HCT116 (cell line): Measurements from ENCODE around the gene FAM20B.
"Not testable (repeated sequence)": the region's sequence is repeated elsewhere in the genome, so short reads cannot be mapped to it uniquely, and the experiment has no call there.

Source experiments
- CEBPB ChIP-seq: IDR thresholded peaks from 2 replicates; pipeline ENCODE4 v1.6.1; 2012; ENCODE audit warnings: low read depth
- EGR1 ChIP-seq: IDR thresholded peaks from 2 replicates; pipeline ENCODE4 v1.6.1; 2012; ENCODE audit warnings: low read depth
- EZH2 ChIP-seq: fragments of 200-600 bp; sonication (generic); IDR thresholded peaks from 2 replicates; pipeline ENCODE4 v1.6.1; 2017; ENCODE audit warnings: antibody characterized with exemption, mixed run types
- POLR2A ChIP-seq: IDR thresholded peaks from 2 replicates; pipeline ENCODE4 v1.7.0; 2011; ENCODE audit warnings: borderline replicate concordance; ENCODE audit not compliant: insufficient read depth, insufficient read length; ENCODE audit errors: extremely low read depth
- POLR2AphosphoS5 ChIP-seq: IDR thresholded peaks from 2 replicates; pipeline ENCODE4 v1.6.1; 2011; ENCODE audit warnings: mild to moderate bottlenecking, low read depth, low read length, moderate library complexity
- SIN3A ChIP-seq: IDR thresholded peaks from 2 replicates; pipeline ENCODE4 v1.6.1; 2012; ENCODE audit warnings: low read depth
- SP1 ChIP-seq: IDR thresholded peaks from 2 replicates; pipeline ENCODE4 v1.6.1; 2012; ENCODE audit warnings: low read depth
- SRF ChIP-seq: IDR thresholded peaks from 2 replicates; pipeline ENCODE4 v1.6.1; 2012; ENCODE audit warnings: low read depth
- TF ChIP-seq, protein P1 (sequence below), 3 experiments: fragments of 200-600 bp in 1 of 3; sonication (generic) in 1 of 3; IDR thresholded peaks in 2 of 3; conservative IDR thresholded peaks in 1 of 3; 2 replicates each; pipeline ENCODE4 v1.5.1; 2012 to 2017; ENCODE audit warnings: low read depth in 2 of 3, low read length in 2 of 3, antibody characterized with exemption in 1 of 3, borderline replicate concordance in 1 of 3, control low read depth in 1 of 3, mild to moderate bottlenecking in 1 of 3, mixed read lengths in 1 of 3, mixed run types in 1 of 3, moderate library complexity in 1 of 3; ENCODE audit not compliant: insufficient read depth in 1 of 3
- TF ChIP-seq, protein P2 (sequence below): IDR thresholded peaks from 2 replicates; pipeline ENCODE4 v1.6.1; 2012; ENCODE audit warnings: low read depth
- TF ChIP-seq, protein P3 (sequence below): IDR thresholded peaks from 2 replicates; pipeline ENCODE4 v1.6.1; 2012
- TF ChIP-seq, protein P4 (sequence below): IDR thresholded peaks from 2 replicates; pipeline ENCODE4 v1.6.1; 2011; ENCODE audit warnings: mild to moderate bottlenecking, low read length, moderate library complexity; ENCODE audit not compliant: insufficient replicate concordance; ENCODE audit errors: extremely low read depth

DNA sequence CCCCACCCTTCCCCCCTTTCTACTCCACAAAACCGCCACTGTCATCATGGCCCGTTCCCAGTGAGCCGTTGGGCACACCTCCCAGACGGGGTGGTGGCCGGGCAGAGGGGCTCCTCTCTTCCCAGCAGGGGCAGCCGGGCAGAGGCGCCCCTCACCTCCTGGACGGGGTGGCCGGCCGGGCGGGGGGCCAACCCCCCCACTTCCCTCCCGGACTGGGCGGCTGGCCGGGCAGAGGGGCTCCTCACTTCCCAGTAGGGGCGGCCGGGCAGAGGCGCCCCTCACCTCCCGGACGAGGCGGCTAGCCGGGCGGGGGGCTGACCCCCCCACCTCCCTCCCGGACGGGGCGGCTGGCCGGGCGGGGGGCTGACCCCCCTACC, 14.5 kb downstream of the FAM20B start:
- TF ChIP-seq, protein P1, sequence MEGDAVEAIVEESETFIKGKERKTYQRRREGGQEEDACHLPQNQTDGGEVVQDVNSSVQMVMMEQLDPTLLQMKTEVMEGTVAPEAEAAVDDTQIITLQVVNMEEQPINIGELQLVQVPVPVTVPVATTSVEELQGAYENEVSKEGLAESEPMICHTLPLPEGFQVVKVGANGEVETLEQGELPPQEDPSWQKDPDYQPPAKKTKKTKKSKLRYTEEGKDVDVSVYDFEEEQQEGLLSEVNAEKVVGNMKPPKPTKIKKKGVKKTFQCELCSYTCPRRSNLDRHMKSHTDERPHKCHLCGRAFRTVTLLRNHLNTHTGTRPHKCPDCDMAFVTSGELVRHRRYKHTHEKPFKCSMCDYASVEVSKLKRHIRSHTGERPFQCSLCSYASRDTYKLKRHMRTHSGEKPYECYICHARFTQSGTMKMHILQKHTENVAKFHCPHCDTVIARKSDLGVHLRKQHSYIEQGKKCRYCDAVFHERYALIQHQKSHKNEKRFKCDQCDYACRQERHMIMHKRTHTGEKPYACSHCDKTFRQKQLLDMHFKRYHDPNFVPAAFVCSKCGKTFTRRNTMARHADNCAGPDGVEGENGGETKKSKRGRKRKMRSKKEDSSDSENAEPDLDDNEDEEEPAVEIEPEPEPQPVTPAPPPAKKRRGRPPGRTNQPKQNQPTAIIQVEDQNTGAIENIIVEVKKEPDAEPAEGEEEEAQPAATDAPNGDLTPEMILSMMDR (IDR thresholded peaks at IDR 0.05 in 2 of 3, conservative IDR thresholded peaks at IDR 0.05 in 1 of 3; ENCODE audit: borderline replicate concordance in 1 of 3, insufficient read depth in 1 of 3, low read depth in 2 of 3, low read length in 2 of 3), result not testable (repeated sequence)
- TF ChIP-seq POLR2AphosphoS5, EZH2, SP1, CEBPB, POLR2A, SRF, EGR1, SIN3A: not testable (repeated sequence)
- TF ChIP-seq, protein P2, sequence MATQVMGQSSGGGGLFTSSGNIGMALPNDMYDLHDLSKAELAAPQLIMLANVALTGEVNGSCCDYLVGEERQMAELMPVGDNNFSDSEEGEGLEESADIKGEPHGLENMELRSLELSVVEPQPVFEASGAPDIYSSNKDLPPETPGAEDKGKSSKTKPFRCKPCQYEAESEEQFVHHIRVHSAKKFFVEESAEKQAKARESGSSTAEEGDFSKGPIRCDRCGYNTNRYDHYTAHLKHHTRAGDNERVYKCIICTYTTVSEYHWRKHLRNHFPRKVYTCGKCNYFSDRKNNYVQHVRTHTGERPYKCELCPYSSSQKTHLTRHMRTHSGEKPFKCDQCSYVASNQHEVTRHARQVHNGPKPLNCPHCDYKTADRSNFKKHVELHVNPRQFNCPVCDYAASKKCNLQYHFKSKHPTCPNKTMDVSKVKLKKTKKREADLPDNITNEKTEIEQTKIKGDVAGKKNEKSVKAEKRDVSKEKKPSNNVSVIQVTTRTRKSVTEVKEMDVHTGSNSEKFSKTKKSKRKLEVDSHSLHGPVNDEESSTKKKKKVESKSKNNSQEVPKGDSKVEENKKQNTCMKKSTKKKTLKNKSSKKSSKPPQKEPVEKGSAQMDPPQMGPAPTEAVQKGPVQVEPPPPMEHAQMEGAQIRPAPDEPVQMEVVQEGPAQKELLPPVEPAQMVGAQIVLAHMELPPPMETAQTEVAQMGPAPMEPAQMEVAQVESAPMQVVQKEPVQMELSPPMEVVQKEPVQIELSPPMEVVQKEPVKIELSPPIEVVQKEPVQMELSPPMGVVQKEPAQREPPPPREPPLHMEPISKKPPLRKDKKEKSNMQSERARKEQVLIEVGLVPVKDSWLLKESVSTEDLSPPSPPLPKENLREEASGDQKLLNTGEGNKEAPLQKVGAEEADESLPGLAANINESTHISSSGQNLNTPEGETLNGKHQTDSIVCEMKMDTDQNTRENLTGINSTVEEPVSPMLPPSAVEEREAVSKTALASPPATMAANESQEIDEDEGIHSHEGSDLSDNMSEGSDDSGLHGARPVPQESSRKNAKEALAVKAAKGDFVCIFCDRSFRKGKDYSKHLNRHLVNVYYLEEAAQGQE, result not testable (repeated sequence)
- TF ChIP-seq, protein P3, sequence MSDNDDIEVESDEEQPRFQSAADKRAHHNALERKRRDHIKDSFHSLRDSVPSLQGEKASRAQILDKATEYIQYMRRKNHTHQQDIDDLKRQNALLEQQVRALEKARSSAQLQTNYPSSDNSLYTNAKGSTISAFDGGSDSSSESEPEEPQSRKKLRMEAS, result not testable (repeated sequence)
- TF ChIP-seq, protein P4, sequence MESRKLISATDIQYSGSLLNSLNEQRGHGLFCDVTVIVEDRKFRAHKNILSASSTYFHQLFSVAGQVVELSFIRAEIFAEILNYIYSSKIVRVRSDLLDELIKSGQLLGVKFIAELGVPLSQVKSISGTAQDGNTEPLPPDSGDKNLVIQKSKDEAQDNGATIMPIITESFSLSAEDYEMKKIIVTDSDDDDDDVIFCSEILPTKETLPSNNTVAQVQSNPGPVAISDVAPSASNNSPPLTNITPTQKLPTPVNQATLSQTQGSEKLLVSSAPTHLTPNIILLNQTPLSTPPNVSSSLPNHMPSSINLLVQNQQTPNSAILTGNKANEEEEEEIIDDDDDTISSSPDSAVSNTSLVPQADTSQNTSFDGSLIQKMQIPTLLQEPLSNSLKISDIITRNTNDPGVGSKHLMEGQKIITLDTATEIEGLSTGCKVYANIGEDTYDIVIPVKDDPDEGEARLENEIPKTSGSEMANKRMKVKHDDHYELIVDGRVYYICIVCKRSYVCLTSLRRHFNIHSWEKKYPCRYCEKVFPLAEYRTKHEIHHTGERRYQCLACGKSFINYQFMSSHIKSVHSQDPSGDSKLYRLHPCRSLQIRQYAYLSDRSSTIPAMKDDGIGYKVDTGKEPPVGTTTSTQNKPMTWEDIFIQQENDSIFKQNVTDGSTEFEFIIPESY, result not testable (repeated sequence)
